Activated CD8-positive, alpha-beta memory T cell treated with anti-CD3 and anti-CD28 coated beads for 36 hours (primary cell): ENCODE results near the gene KIF25. TPM values are rescaled to one million over a fixed set of nuclear protein-coding genes. Genes with fewer than 3 reads are reported as not detected.
"Not testable (repeated sequence)": the region's sequence is repeated elsewhere in the genome, so short reads cannot be mapped to it uniquely, and the experiment has no call there.

Experiments
- CTCF ChIA-PET: fragments of 350-600 bp; sonication (Branson Sonifier 250); formaldehyde crosslinking; loops from one replicate; lab custom pipeline; 2021; ENCODE audit warnings: antibody characterized with exemption; lab: Charles Lee
- POLR2A ChIA-PET: fragments of 350-600 bp; sonication (Branson Sonifier 250); formaldehyde crosslinking; loops from one replicate; lab custom pipeline; 2021; ENCODE audit warnings: antibody characterized with exemption; lab: Charles Lee
- total RNA-seq, 2 experiments: library from RNA; stranded (reverse); gene quantifications; one replicate each; pipeline ENCODE4 v1.2.3, GENCODE V29; 2021

Gene KIF25
- total RNA-seq, 2 experiments from 2014 or later = not detected

DNA sequence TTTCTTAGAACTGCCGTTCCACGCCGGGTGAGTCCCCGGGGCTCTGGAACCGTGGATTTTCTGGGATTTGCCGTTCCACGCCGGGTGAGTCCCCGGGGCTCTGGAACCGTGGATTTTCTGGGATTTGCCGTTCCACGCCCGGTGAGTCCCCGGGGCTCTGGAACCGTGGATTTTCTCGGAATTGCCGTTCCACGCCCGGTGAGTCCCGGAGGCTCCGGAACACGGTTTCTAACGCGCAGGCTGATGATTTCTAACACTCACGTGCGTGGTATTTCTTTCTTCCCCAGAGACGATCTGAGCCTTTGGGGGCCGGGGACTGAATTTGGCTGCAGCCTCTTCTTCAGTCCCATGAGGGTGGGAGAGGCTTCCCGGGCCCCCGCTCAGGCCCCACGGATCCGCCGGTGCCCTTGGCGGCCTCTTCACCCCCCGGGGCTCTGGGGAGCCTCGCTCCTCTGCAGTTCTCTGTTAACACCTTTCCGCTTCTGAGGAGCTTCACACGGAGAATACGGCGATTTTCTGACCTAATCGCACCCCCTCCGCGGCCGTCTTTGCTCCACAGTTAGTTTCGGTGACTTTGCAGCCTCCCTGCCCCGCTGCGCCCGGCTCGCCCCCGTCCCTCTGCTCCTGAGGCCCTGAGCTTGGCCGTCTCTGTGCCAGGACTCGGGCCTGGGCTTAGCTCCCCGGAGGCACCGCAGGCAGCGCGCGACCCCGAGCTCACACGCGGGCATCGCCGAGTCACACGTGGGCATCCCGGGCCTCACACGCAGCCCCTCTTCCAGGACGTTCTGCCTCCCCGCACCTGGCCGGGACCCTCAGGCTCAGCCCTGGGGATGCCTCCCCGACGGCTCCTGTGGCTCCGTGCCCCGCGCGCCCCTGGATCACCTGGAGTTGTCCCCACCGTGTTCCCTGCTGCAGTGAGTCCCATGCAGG lies 7.2 kb upstream of the KIF25 start:
- ChIA-PET CTCF (no interaction called here), POLR2A (no interaction called here)

DNA sequence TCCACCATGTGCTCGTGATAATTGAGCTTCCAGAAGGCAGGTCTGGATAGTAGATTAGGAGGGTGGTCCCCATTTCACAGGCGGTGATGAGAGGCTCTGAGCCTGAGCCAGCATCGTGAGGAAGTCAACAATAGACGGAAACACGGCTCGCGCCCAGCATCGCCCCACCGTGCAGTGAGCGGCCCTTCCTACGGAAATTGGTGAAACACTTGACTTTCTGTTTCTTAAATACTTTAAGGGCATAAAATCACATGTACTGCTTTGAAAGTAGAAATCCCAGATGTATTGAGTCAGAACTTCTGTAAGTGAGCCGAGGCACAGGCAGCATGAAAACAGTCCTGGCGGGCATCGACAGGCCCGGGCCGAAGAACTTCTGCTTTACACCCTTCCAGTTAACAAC lies 4.3 kb upstream of the KIF25 start:
- CTCF ChIA-PET = no interaction called here
- POLR2A ChIA-PET = no interaction called here

DNA sequence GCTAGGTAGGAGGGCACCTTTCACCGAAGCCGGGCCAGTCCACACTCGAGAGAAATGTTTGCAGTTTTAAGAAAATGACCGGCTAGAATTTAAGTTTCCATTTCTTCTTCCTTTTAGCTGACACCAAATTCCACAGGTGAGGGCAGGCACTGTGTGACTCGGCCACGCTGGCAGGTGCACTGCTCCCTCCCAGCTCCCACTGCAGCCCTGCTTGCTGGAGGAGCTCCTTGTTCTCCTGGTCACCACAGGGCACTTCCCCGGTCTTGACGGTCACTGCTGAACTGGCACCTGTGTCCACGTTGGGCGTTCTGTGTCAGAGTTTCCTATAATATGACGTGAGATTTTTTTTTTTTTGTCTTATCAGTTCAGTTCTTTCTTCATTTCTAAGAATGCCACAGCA lies 3.6 kb upstream of the KIF25 start:
- CTCF ChIA-PET = no interaction called here
- POLR2A ChIA-PET = no interaction called here

DNA sequence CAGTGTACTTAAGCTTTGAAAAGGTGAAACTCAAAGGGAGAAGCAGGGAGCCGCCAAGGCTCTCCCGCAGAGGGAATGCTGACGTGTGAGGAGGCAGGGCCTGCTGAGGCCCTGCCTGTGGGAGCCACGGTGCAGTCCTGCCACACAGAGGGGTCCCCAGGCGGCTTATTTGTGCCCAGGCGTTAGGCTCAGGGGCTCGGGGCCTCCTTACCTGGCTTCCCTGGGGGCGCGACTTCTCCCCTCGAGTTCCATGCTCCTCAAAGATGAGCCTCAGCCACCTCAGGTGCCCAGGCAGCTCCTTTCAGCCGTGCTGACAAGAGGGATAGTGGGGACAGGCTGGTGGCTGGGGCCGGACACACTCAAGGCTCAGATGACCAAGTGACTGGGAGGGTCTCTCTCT lies 2.2 kb upstream of the KIF25 start:
- ChIA-PET CTCF (no interaction called here), POLR2A (no interaction called here)

DNA sequence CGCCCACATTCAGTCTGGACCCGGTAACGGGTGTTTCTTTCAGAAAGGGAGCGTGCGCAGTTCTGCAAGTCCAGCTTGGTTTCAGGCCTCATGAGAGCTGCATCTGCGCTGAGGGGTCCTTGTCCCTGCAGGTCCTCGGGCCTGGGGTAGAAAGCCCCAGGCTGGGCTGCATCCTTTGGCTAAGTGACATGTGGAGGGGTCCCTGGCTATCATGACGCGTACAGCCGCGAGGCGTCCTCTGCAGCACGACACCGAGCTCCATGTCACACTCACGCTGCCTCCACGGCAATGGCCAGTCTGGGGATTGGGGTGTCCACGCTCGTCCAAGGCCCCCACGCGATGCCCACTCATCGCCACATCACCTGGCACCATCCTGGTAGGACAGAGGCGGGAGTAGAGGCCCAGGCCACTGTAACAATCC lies 1.7 kb upstream of the KIF25 start:
- CTCF ChIA-PET = no interaction called here
- POLR2A ChIA-PET = no interaction called here

DNA sequence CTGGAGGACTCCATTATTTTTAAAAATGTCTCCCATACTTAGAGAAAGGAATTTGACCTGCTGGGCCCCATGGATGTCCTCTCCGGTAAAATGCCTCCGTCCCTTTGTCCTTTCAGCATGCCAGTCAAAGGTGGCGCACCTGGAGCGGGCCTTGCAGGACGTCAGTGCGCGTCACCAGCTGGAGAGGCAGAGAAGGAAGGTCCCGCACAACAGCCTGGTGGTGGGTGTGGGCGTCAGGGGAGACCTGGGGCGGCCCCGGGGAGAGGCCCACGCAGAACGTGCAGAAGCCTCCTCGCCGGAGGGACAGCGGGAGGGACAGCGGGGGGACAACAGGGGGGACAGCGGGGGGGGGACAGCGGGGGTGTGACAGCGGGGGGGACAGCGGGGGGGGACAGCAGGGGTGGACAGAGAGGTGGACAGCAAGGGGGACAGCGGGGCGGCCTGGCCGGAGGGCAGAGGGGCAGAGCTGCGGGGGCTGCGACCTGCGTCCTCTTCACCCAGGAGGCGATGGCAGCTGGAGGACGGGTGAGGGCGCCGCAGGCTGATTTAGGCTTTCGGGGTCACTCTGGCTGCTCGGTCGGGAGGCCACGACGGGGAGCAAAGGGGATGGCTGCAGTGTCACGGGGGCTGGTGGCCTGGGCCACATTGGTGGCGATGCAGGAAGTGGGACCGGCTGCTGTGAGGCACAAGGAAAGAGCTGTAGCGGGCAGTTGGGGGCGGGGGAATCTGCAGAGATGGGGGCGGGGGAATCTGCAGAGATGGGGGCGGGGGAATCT lies 859 bp upstream of the KIF25 start:
- CTCF ChIA-PET = no interaction called here
- POLR2A ChIA-PET = no interaction called here

DNA sequence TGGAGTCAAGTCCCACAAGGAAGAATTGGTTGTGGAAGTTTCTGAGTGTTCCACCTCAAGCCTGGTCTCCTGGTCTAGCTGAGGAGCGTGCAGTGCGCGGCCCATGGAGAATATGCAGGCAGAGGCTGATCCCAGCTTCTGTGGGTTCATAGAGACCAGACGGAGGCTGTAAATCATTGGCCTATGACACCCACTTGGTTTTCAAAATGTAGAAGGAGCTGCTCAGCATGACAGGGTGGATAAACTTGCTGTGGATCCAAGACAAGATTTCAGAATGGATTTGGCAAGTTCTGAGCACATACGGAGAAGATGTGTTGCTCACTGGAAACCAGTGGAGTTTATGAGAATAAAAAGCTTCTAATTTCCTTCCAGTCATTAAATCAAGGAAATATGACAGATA lies 744 bp downstream of the KIF25 start:
- CTCF ChIA-PET = no interaction called here
- POLR2A ChIA-PET = interaction anchor here (0.7 kb wide), 1 partner anchor 526 kb away, joined by 3 read pairs; no protein-coding TSS in a partner anchor

DNA sequence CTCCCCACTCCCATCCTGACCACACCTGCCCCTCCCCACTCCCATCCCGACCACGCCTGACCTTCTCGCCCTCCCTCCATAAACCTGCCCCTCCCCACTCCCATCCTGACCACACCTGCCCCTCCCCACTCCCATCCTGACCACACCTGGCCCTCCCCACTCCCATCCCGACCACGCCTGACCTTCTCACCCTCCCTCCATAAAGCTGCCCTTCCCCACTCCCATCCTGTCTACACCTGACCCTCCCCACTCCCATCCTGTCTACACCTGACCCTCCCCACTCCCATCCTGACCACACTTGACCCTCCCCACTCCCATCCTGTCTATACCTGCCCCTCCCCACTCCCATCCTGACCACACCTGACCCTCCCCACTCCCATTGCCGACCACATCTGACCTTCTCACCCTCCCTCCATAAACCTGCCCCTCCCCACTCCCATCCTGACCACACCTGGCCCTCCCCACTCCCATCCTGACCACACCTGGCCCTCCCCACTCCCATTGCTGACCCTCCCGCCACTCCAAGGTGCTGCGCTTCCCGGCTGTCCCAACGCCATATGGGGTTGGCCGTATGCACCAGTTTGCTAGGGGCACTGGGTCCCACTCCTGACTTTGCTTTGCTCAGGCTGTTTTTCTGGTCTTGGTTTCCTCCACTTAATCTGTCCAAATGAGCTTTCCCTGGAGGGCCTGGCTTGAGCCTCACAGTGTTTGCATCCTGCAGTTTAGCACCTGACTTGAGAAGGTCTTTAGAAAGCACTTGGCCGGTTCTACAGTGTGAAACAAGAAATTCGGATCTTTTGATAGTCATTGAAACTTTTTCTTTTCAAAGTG lies 2.9 kb downstream of the KIF25 start:
- CTCF ChIA-PET = no interaction called here
- POLR2A ChIA-PET = no interaction called here

DNA sequence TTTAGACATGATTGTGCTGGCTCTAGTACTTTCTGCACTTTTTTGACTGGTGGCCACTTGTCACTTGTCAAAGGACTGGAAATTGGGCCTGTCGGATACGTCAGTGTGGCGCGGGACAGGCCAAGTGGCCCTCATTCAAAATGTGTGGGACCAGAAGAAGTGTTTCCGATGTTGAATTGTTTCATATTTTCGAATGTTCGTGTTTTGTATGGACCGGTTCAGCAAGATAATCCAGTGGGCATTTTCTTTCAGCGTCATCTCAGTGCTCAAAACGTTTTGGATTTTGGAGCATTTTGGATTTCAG lies 3.5 kb downstream of the KIF25 start:
- ChIA-PET CTCF (no interaction called here), POLR2A (no interaction called here)

DNA sequence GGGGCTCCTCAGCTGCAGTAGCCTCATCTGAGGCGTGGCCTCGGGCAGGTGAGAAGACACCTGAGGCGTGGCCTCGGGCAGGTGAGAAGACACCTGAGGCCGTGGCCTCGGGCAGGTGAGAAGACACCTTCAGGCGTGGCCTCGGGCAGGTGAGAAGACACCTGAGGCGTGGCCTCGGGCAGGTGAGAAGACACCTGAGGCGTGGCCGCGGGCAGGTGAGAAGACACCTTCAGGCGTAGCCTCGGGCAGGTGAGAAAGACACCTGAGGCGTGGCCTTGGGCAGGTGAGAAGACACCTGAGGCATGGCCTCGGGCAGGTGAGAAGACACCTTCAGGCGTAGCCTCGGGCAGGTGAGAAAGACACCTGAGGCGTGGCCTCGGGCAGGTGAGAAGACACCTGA lies 4.0 kb downstream of the KIF25 start:
- CTCF ChIA-PET, POLR2A ChIA-PET: not testable (repeated sequence)

DNA sequence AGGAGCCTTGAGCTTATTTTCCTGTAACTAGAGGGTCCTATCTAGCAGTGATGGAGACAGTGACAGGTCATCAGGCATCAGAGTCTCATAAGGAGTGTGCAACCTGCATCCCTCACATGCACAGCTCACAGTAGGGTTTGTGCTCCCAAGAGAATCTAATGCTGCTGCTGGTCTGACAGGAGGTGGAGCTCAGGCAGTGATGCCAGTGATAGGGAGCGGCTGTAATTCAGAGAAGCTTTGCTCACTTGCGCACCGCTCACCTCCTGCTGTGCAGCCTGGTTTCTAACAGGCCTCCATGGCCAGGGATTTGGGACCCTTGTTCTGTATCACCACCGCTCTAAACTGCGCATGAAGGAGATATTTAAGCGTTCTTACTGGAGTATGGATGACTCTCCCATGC lies 5.3 kb downstream of the KIF25 start:
- ChIA-PET POLR2A (no interaction called here), CTCF (no interaction called here)

DNA sequence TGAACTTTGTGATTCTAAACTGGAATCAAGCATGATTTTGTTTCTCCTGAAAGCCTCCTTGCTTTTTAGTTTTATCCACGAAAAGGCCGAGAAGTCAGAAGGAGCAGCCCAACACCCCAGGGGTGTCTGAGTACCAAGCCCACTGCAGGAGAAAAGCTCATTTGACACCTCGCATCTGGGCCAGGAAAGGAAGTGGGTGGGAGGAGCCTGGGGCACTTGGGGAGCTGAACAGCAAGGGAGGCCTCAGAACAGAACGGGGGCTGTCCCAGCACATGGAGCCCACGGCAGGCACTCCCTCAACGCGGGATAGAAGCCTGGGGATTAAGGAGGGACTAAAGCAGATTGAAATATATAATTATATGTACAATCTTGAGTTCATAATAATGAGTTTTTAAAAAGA lies 6.6 kb downstream of the KIF25 start:
- POLR2A ChIA-PET = no interaction called here
- CTCF ChIA-PET = no interaction called here

DNA sequence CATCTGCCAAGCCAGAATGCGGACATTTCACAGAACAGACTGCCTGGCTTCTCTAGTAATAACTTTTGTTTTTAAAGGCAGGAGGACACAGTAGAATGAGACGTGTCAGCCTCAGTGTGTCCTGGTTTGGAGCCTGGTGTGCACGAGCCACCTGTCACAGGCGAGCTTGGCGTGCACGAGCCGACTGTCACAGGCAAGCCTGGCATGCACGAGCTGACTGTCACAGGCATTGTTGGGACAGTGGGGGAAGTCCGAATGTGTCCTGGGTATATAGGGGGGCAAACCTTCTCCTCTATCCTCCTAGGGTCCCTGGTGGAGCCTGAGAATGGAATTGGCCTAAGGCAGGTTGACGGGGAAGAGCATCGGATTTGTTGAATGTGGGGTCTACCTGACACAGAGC lies 7.5 kb downstream of the KIF25 start:
- CTCF ChIA-PET = no interaction called here

DNA sequence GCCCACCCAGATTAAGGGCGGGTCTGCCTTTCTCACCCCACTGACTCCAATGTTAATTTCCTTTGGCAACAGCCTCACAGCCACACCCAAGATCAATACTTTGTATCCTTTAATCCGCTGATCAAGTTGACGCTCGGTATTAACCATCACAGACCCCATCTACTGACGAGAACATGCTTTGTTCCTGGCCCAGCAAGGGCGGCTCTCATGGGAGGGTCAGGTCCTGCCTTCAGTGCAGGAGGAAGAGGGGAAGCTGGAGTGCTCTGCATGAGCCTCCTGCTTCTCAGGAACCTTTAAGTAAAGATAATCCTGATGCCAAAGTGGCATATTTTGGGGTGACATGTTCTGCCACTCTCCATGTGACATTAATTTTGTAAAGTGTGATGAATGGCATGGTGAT lies 8.3 kb downstream of the KIF25 start:
- POLR2A ChIA-PET = no interaction called here
- CTCF ChIA-PET = no interaction called here

More for the DNA sequence above, 7.5 kb downstream of the KIF25 start:
- POLR2A ChIA-PET = no interaction called here

DNA sequence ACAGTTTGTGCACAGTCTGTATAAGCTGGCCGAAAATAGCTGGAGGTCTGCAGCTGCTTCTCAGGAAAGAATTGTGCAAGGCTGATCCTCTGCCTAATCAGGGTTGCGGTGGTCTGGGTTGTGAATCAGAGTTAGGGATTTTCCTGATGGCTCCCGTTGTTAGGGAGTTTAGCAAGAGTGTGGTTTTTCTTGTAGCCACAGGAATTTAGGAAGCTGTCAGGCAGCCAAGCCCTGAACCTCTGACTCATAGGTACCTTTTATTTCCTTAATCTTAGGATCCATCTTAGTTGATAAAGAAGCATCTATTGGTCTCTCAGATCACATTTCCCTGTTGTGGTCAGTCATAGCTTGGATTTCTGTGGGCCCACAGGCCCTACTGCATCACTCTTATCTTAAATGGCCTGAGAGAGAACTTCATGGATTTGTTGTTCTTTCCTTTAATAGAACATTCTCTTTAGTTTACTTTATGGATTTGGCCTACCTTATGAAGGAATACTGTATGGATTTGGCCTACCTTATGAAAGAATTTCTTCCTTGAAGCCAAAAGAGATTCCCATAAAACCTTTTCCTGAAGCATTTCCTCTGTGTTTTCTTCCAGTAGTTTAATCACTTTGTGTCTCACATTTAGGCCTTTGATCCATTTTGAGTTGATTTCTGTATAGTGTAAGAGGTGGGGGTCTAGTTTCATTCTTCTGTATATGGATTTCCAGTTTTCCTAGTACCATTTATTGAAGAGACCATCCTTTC lies 10.3 kb downstream of the KIF25 start:
- ChIA-PET CTCF (no interaction called here), POLR2A (no interaction called here)

DNA sequence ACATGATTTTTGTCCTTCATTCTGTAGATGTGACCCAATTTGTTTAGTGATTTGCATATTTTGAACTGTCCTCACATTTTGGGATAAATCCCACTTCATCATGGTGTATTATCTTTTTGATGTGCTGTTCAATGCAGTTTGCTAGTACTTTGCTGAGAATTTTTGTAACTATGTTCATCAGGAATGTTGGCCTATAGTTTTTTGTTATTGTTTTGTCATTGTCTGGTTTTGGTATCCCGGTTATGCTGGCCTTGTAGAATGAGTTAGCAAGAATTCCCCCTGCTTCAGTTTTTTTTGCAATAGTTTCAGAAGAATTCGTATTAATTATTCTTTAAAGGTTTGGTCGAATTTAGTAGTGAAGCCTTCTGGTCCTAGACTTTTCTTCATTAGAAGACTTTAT lies 11.9 kb downstream of the KIF25 start:
- ChIA-PET CTCF (no interaction called here), POLR2A (no interaction called here)

DNA sequence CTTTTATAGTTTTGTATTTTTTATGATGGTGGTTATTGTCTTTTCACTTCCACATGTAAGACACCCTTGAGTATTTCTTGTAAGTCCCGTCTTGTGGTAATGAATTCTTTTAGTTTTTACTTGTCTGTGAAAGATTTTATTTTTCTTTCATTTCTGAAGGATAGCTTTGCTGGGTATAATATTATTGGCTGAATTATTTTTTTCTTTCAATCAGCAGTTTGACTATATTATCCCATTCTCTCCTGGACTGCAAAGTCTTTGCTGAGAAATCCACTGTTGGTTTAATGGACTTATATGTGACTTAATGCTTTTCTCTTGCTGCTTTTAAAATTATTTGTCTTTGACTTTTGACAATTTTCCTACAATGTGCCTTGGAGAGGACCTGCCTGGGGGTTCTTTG lies 13.8 kb downstream of the KIF25 start:
- ChIA-PET POLR2A (no interaction called here), CTCF (no interaction called here)

DNA sequence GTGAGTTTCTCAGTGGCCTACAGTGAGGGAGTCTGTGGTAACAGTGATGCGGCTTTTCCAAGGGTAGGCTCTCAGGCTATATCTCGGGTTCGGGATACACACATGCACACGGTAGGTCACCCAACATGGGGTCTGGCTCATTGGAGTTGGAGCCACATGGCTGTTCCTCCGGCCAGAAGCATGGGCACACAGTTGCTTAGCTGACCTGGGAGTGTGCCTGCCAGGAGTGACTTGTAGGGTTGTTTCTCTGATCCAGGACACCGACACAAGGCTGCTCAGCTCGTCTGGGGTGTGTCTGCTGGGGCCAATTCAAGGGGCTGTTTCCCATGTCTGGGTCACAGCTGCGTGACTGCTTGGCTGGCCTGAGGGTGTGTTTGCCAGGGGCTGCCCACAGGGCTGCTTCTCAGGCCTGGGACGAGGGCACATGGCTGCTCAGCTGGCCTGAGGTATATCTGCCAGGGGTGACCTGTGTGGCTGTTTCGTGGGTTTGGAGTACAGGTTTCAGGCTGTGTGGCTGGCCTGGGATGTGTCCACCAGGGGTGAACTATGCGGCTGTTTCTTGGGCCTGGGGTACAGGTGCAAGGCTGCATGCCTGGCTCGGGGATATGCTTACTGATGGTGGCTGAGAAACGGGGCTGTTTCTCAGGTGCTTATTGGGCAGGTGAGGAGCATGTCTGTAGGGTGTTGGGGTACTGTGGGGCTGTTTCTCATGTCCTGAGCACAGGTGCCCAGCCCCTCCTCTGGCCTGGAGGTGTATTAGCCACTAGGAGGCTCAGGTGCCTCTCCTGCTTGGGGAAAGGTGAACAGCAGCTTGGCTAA lies 15.2 kb downstream of the KIF25 start:
- ChIA-PET CTCF (no interaction called here), POLR2A (no interaction called here)
